K562 (cell line): ENCODE measurements around the gene RERE. TPM values are rescaled to one million over a fixed set of nuclear protein-coding genes. Genes with fewer than 3 reads are reported as not detected.

ENCODE experiments used
- ATAC-seq: fragments of 200-7000 bp; cut with Tn5 transposase; 3 replicates; pipeline ENCODE4 v1.9.1; 2020; ENCODE audit warnings: moderate library complexity
- BruUV-seq: library from RNA; stranded (reverse); fragments of 400-500 nt; replicated peaks from 2 replicates; lab custom pipeline; 2021; lab: Mats Ljungman, UMichigan
- CTCF ChIA-PET: fragments of 300-600 bp; formaldehyde crosslinking; extraction: SDS; loops from one replicate; lab custom pipeline; 2021; ENCODE audit warnings: low intra/inter-chr PET ratio; lab: Yijun Ruan, JAX
- POLR2A ChIA-PET: fragments of 300-600, 350-650 bp; sonication (Branson Sonifier 250); formaldehyde crosslinking; extraction: SDS; loops from one replicate; lab custom pipeline; 2021; ENCODE audit warnings: antibody characterized with exemption, inconsistent platforms; lab: Yijun Ruan, JAX
- DNase-seq, 4 experiments: peaks; one replicate each; pipeline versions ENCODE4 v3.0.0 to v3.0.0-alpha.2; 2011 to 2018; ENCODE audit warnings: low spot score in 3 of 4, mixed read lengths in 3 of 4; ENCODE audit errors: extremely low read depth in 1 of 4
- FAIRE-seq: peaks from 2 replicates; lab custom pipeline; 2011; peaks lifted over from hg19 to GRCh38; lab: Jason Lieb, UNC
- H2AFZ ChIP-seq: 2 replicates; pipeline ENCODE4 v1.6.0; 2011; ENCODE audit warnings: low read depth, low read length, control low read depth, inconsistent platforms
- H3K27ac ChIP-seq: fragments of 200-600 bp; 3 replicates; pipeline ENCODE4 v1.8.0; 2011; ENCODE audit warnings: low read depth, mild to moderate bottlenecking, control low read depth, inconsistent platforms, low read length, moderate library complexity, mixed read lengths; ENCODE audit errors: extremely low read depth
- H3K27me3 ChIP-seq, 2 experiments: fragments of 300-600 bp in 1 of 2; 2 replicates in 1 of 2; 3 replicates in 1 of 2; pipeline versions ENCODE4 v1.6.0 to v1.8.0; 2011; ENCODE audit warnings: inconsistent platforms in 2 of 2, low read length in 2 of 2, mild to moderate bottlenecking in 1 of 2, mixed read lengths in 1 of 2, moderate library complexity in 1 of 2; ENCODE audit not compliant: control insufficient read depth in 2 of 2, insufficient read depth in 2 of 2
- H3K36me3 ChIP-seq: fragments of 300-600 bp; 3 replicates; pipeline ENCODE4 v1.8.0; 2011; ENCODE audit warnings: mild to moderate bottlenecking, low read length, inconsistent platforms; ENCODE audit not compliant: control insufficient read depth, insufficient read depth
- H3K4me1 ChIP-seq, 2 experiments: fragments of 200-600 bp in 1 of 2; replicated peaks in 1 of 2; 2 replicates in 1 of 2; 3 replicates in 1 of 2; pipeline versions ENCODE4 v1.5.1 to v1.8.0; 2011; ENCODE audit warnings: inconsistent platforms in 2 of 2, low read length in 2 of 2, mild to moderate bottlenecking in 1 of 2, mixed read lengths in 1 of 2, moderate library complexity in 1 of 2; ENCODE audit not compliant: control insufficient read depth in 2 of 2, insufficient read depth in 2 of 2
- H3K4me2 ChIP-seq: 2 replicates; pipeline ENCODE4 v1.6.1; 2011; ENCODE audit warnings: low read length, control low read depth, inconsistent platforms, mixed read lengths; ENCODE audit not compliant: insufficient read depth
- H3K4me3 ChIP-seq: fragments of 200-600 bp; sonication (generic), shearing (Covaris generic); 2 replicates; pipeline ENCODE4 v1.5.1; 2016; ENCODE audit warnings: control low read depth, inconsistent platforms
- H3K79me2 ChIP-seq: fragments of 200-600 bp; 3 replicates; pipeline ENCODE4 v1.8.0; 2011; ENCODE audit warnings: low read length, inconsistent platforms; ENCODE audit not compliant: control insufficient read depth, insufficient read depth
- H3K9ac ChIP-seq, 2 experiments: 2 replicates each; pipeline versions ENCODE4 v1.6.0 to v1.6.1; 2011; ENCODE audit warnings: low read depth in 2 of 2, low read length in 2 of 2, control low read depth in 1 of 2, inconsistent platforms in 1 of 2, mild to moderate bottlenecking in 1 of 2, mixed read lengths in 1 of 2; ENCODE audit not compliant: insufficient read depth in 1 of 2
- H3K9me1 ChIP-seq: one replicate; pipeline ENCODE4 v1.6.0; 2011; ENCODE audit warnings: inconsistent platforms, mild to moderate bottlenecking, low read length, moderate library complexity; ENCODE audit not compliant: control insufficient read depth, insufficient read depth
- H3K9me3 ChIP-seq: replicated peaks from 2 replicates; pipeline ENCODE4 v1.5.1; 2011; ENCODE audit warnings: low read depth, low read length, inconsistent platforms; ENCODE audit not compliant: control insufficient read depth, insufficient read depth
- H4K20me1 ChIP-seq: replicated peaks from 2 replicates; pipeline ENCODE4 v1.6.1; 2011; ENCODE audit warnings: low read length, inconsistent platforms, mixed read lengths; ENCODE audit not compliant: control insufficient read depth, insufficient read depth
- BHLHE40 ChIP-seq: IDR thresholded peaks from 2 replicates; pipeline ENCODE4 v1.6.1; 2011; ENCODE audit warnings: low read length, improper control_type of control experiment
- EHMT2 ChIP-seq: fragments of 450-650 bp; IDR thresholded peaks from 2 replicates; pipeline ENCODE4 v1.6.1; 2018; ENCODE audit warnings: antibody characterized with exemption
- EP300 ChIP-seq: IDR thresholded peaks from 2 replicates; pipeline ENCODE4 v1.6.1; 2012; ENCODE audit warnings: low read length, improper control_type of control experiment
- ETV5 ChIP-seq: sonication (generic); formaldehyde crosslinking; IDR thresholded peaks from 2 replicates; pipeline ENCODE4 v1.4.0; 2020; ENCODE audit warnings: low read depth, mild to moderate bottlenecking, missing genetic modification reagents
- HDAC3 ChIP-seq: fragments of 450-650 bp; IDR thresholded peaks from 2 replicates; pipeline ENCODE4 v1.6.1; 2018; ENCODE audit warnings: borderline replicate concordance, mild to moderate bottlenecking, moderate library complexity; ENCODE audit not compliant: partially characterized antibody
- KDM1A ChIP-seq, 2 experiments: fragments of 450-650 bp; IDR thresholded peaks; 2 replicates each; pipeline ENCODE4 v1.6.1; 2016; ENCODE audit warnings: mild to moderate bottlenecking in 2 of 2
- KLF16 ChIP-seq: IDR thresholded peaks from 2 replicates; pipeline ENCODE4 v1.6.1; 2016; ENCODE audit warnings: antibody characterized with exemption
- NCOA1 ChIP-seq: fragments of 450-650 bp; IDR thresholded peaks from 2 replicates; pipeline ENCODE4 v1.6.1; 2016; ENCODE audit warnings: low read depth
- POLR2B ChIP-seq: fragments of 450-650 bp; IDR thresholded peaks from 2 replicates; pipeline ENCODE4 v1.6.1; 2018; ENCODE audit warnings: low read depth; ENCODE audit not compliant: partially characterized antibody
- RBM34 ChIP-seq: fragments of 200-400 bp; formaldehyde crosslinking; IDR thresholded peaks from 2 replicates; pipeline ENCODE4 v1.6.1; 2018; ENCODE audit warnings: low read length, borderline replicate concordance; ENCODE audit not compliant: insufficient read depth
- SAFB2 ChIP-seq: fragments of 200-400 bp; formaldehyde crosslinking; IDR thresholded peaks from 2 replicates; pipeline ENCODE4 v1.6.1; 2018; ENCODE audit warnings: borderline replicate concordance, low read length, low read depth, moderate library complexity; ENCODE audit not compliant: severe bottlenecking
- TFAP4 ChIP-seq: sonication (generic); formaldehyde crosslinking; IDR thresholded peaks from 2 replicates; pipeline ENCODE4 v1.8.0; 2022; ENCODE audit warnings: missing genetic modification reagents, mild to moderate bottlenecking, moderate library complexity, borderline replicate concordance
- ZNF311 ChIP-seq: fragments of 250-450 bp; sonication (Bioruptor Pico); IDR thresholded peaks from 2 replicates; pipeline ENCODE4 v1.4.0; 2020; ENCODE audit warnings: mild to moderate bottlenecking, moderate library complexity
- WGBS: fragments of 100-300 bp; shearing (Covaris generic); methylation state at CpG from one replicate; pipeline ENCODE4 v1.1.6; 2016; ENCODE audit warnings: low coverage, mixed read lengths; ENCODE audit not compliant: insufficient coverage; ENCODE audit errors: missing lambda C conversion rate; 5-methylcytosine and 5-hydroxymethylcytosine counted together
- in situ Hi-C: fragments of 300-500 bp; cut with MboI; formaldehyde crosslinking; loops from 4 replicates; pipeline ENCODE4 v1.15.0; 2018; ENCODE audit warnings: inconsistent platforms, mixed read lengths
- intact Hi-C: fragments of 100-400 bp; cut with micrococcal nuclease; formaldehyde crosslinking; loops from 2 replicates; pipeline ENCODE4 v1.14.2; 2022
- polyA plus RNA-seq, 8 experiments: library from polyadenylated mRNA; depleted of rRNA in 4 of 8; stranded (reverse) in 5 of 8; unstranded in 3 of 8; fragments of >200 nt; fragmentation: Nextera tagmentation in 2 of 8; fragmentation: Illumina TruSeq in 1 of 8; extraction: Ambion mirVana in 2 of 8; extraction: Trizol in 1 of 8; gene quantifications; 2 replicates each; pipeline versions ENCODE4 v1.2.1 to v1.2.3, GENCODE V29; 2011 to 2014; ENCODE audit warnings: inconsistent platforms in 1 of 8, missing spikeins in 1 of 8
- total RNA-seq, 7 experiments: library from RNA; depleted of rRNA in 6 of 7; stranded (reverse); fragments of >200 nt in 6 of 7; fragmentation: Illumina TruSeq in 2 of 7; extraction: Trizol in 2 of 7; gene quantifications; 2 replicates each; pipeline versions ENCODE4 v1.2.1 to v1.2.3, GENCODE V29; 2011 to 2021; ENCODE audit warnings: low replicate concordance in 1 of 7
- TF ChIP-seq, protein P1 (sequence below): fragments of 450-650 bp; formaldehyde crosslinking; IDR thresholded peaks from 2 replicates; pipeline ENCODE4 v1.4.0; 2022; ENCODE audit warnings: mild to moderate bottlenecking, moderate library complexity

The RERE gene
- total and polyA plus RNA-seq, 9 of the 15 experiments (the other 6 are each of a cell fraction or from before 2014, with no cell fraction given): 3.0 to 51.5 (median 13.4) TPM

- TF ChIP-seq, protein P1, sequence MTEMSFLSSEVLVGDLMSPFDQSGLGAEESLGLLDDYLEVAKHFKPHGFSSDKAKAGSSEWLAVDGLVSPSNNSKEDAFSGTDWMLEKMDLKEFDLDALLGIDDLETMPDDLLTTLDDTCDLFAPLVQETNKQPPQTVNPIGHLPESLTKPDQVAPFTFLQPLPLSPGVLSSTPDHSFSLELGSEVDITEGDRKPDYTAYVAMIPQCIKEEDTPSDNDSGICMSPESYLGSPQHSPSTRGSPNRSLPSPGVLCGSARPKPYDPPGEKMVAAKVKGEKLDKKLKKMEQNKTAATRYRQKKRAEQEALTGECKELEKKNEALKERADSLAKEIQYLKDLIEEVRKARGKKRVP (CRISPR knock-in tag): no peak
- TF ChIP-seq RBM34 (no peak), SAFB2 (no peak), HDAC3 (no peak), ETV5 (no peak), TFAP4 (no peak)
These were observed 357.3 kb downstream of the RERE start (continued) for GRCh38 chr1:8460132-8460544.

- Histone ChIP-seq H3K27me3 (no peaks in the 10 kb centered on the region), H3K4me1 (peaks cover 4 to 12% of the 10 kb centered on the region in 2 experiments; a peak in 4 of 5 replicates), H3K27ac (no peak overlapping the region), H3K9me3 (no peaks in the 10 kb centered on the region), H3K36me3 (peaks cover 5% of the 10 kb centered on the region; the same call in 2 of the 3 replicates), H2AFZ (no peak overlapping the region), H3K4me3 (no peak overlapping the region), H3K9ac (no peak overlapping the region)
- CTCF ChIA-PET: no interaction called here
- FAIRE-seq (no peak), DNase-seq (no peak)
- in situ Hi-C loops: no loop called here
- TF ChIP-seq EHMT2 (no peak), BHLHE40 (no peak), KLF16 (no peak), NCOA1 (no peak), EP300 (no peak), POLR2B (no peak), KDM1A (IDR thresholded peaks at IDR 0.05) (no peak), ZNF311 (no peak)
- TF ChIP-seq, all 486 proteins: peak for 0
- Histone ChIP-seq H3K4me2 (no peak overlapping the region), H4K20me1 (0 out of 2 replicates have a peak, but pooled peaks cover 5% of the 10 kb centered on the region), H3K79me2 (no peaks in the 10 kb centered on the region; the same call in 2 of the 3 replicates), H3K9me1 (no peaks in the 10 kb centered on the region)
- BruUV-seq: no TSS peak
- ATAC-seq: no peak
- 67% methylated on average over 3 of the region's 3 CpGs for WGBS
- intact Hi-C loops: no loop called here
- POLR2A ChIA-PET: no interaction called here
These were observed 358.8 kb downstream of the RERE start for GRCh38 chr1:8458607-8459006.
